Activated naive CD8-positive, alpha-beta T cell treated with anti-CD3 and anti-CD28 coated beads for 36 hours (primary cell): ENCODE data around the gene PBX4. TPM values are rescaled to one million over a fixed set of nuclear protein-coding genes. Genes with fewer than 3 reads are reported as not detected.
A peak's percentile ranks its signal among the peaks of the same experiment; 100 is the strongest.

Experiments used
- DNase-seq: peaks from one replicate; pipeline ENCODE4 v3.0.0; 2021
- H3K27ac Mint-ChIP-seq: one replicate; pipeline ENCODE4 v1.8.0; 2022; ENCODE audit warnings: mild to moderate bottlenecking, moderate library complexity, mixed read lengths
- H3K27me3 Mint-ChIP-seq: one replicate; pipeline ENCODE4 v1.8.0; 2022; ENCODE audit warnings: mild to moderate bottlenecking, mixed read lengths
- H3K36me3 Mint-ChIP-seq: one replicate; pipeline ENCODE4 v1.8.0; 2021; ENCODE audit warnings: mild to moderate bottlenecking, mixed read lengths
- H3K4me1 Mint-ChIP-seq: one replicate; pipeline ENCODE4 v1.8.0; 2021; ENCODE audit warnings: mixed read lengths
- H3K4me3 Mint-ChIP-seq: one replicate; pipeline ENCODE4 v1.8.0; 2022; ENCODE audit warnings: mild to moderate bottlenecking, moderate library complexity, mixed read lengths
- H3K9me3 Mint-ChIP-seq: one replicate; pipeline ENCODE4 v1.8.0; 2022; ENCODE audit warnings: mixed read lengths
- total RNA-seq, 2 experiments: library from RNA; stranded (reverse); gene quantifications; one replicate each; pipeline ENCODE4 v1.2.3, GENCODE V29; 2021

PBX4 gene
- total RNA-seq, 2 experiments from 2014 or later, result 8.2 to 9.6 TPM

- H3K27me3 Mint-ChIP-seq, result no peaks in the 10 kb centered on the region
- no peak overlapping the region for H3K4me3 Mint-ChIP-seq
- H3K27ac Mint-ChIP-seq, result no peak overlapping the region
- no peaks in the 10 kb centered on the region for H3K9me3 Mint-ChIP-seq
- peaks cover 4% of the 10 kb centered on the region for H3K4me1 Mint-ChIP-seq
- DNase-seq, result no peak
- peaks cover 24% of the 10 kb centered on the region for H3K36me3 Mint-ChIP-seq
Measured at GRCh38 chr19:19568802-19569756, 49.4 kb downstream of the PBX4 start.

- Mint-ChIP-seq H3K36me3 (peaks cover 23% of the 10 kb centered on the region), H3K4me3 (no peak overlapping the region), H3K4me1 (peaks cover 7% of the 10 kb centered on the region), H3K27ac (no peak overlapping the region), H3K27me3 (no peaks in the 10 kb centered on the region), H3K9me3 (no peaks in the 10 kb centered on the region)
- DNase-seq, result no peak
Measured at GRCh38 chr19:19567391-19567790, 51.1 kb downstream of the PBX4 start.

- H3K9me3 Mint-ChIP-seq, result no peaks in the 10 kb centered on the region
- no peaks in the 10 kb centered on the region for H3K27me3 Mint-ChIP-seq
- H3K4me3 Mint-ChIP-seq, result no peak overlapping the region
- peaks cover 7% of the 10 kb centered on the region for H3K4me1 Mint-ChIP-seq
- DNase-seq, result no peak
- peaks cover 23% of the 10 kb centered on the region for H3K36me3 Mint-ChIP-seq
- H3K27ac Mint-ChIP-seq, result no peak overlapping the region
Measured at GRCh38 chr19:19566306-19566705, 52.2 kb downstream of the PBX4 start.

- no peak overlapping the region for H3K4me3 Mint-ChIP-seq
- no peaks in the 10 kb centered on the region for H3K9me3 Mint-ChIP-seq
- peaks cover 7% of the 10 kb centered on the region for H3K36me3 Mint-ChIP-seq
Measured at GRCh38 chr19:19563348-19563848, 55.1 kb downstream of the PBX4 start.

GRCh38 chr19:19562665-19563347, 55.7 kb downstream of the PBX4 start:
- Mint-ChIP-seq H3K4me1 (peaks cover 7% of the 10 kb centered on the region), H3K4me3 (no peak overlapping the region), H3K27ac (peak overlapping the region; percentile 12), H3K27me3 (no peaks in the 10 kb centered on the region), H3K36me3 (peaks cover 7% of the 10 kb centered on the region), H3K9me3 (no peaks in the 10 kb centered on the region)
- no peak for DNase-seq

More at GRCh38 chr19:19563348-19563848, 55.1 kb downstream of the PBX4 start:
- Mint-ChIP-seq H3K27me3 (no peaks in the 10 kb centered on the region), H3K27ac (no peak overlapping the region), H3K4me1 (peaks cover 7% of the 10 kb centered on the region)
- DNase-seq, result no peak

GRCh38 chr19:19561946-19562664, 56.4 kb downstream of the PBX4 start:
- H3K9me3 Mint-ChIP-seq, result no peaks in the 10 kb centered on the region
- peaks cover 7% of the 10 kb centered on the region for H3K4me1 Mint-ChIP-seq
- no peaks in the 10 kb centered on the region for H3K27me3 Mint-ChIP-seq
- no peak overlapping the region for H3K4me3 Mint-ChIP-seq
- H3K27ac Mint-ChIP-seq, result no peak overlapping the region
- DNase-seq, result no peak
- peaks cover 7% of the 10 kb centered on the region for H3K36me3 Mint-ChIP-seq

GRCh38 chr19:19559931-19560330, 58.6 kb downstream of the PBX4 start:
- no peak overlapping the region for H3K4me3 Mint-ChIP-seq
- peaks cover 7% of the 10 kb centered on the region for H3K4me1 Mint-ChIP-seq
- no peak overlapping the region for H3K27ac Mint-ChIP-seq
- peaks cover 7% of the 10 kb centered on the region for H3K36me3 Mint-ChIP-seq
- no peaks in the 10 kb centered on the region for H3K9me3 Mint-ChIP-seq
- DNase-seq, result no peak
- no peaks in the 10 kb centered on the region for H3K27me3 Mint-ChIP-seq

- DNase-seq, result no peak
- Mint-ChIP-seq H3K36me3 (no peaks in the 10 kb centered on the region), H3K9me3 (no peaks in the 10 kb centered on the region), H3K27me3 (no peaks in the 10 kb centered on the region), H3K4me1 (peaks cover 7% of the 10 kb centered on the region), H3K27ac (no peak overlapping the region), H3K4me3 (no peak overlapping the region)
Measured at GRCh38 chr19:19558636-19559035, 59.9 kb downstream of the PBX4 start.

GRCh38 chr19:19558055-19558454, 60.4 kb downstream of the PBX4 start:
- no peak for DNase-seq
- H3K9me3 Mint-ChIP-seq, result no peaks in the 10 kb centered on the region
- no peak overlapping the region for H3K27ac Mint-ChIP-seq
- no peak overlapping the region for H3K4me3 Mint-ChIP-seq
- peaks cover 6% of the 10 kb centered on the region for H3K4me1 Mint-ChIP-seq
- no peaks in the 10 kb centered on the region for H3K27me3 Mint-ChIP-seq
- no peaks in the 10 kb centered on the region for H3K36me3 Mint-ChIP-seq

- H3K9me3 Mint-ChIP-seq, result no peaks in the 10 kb centered on the region
- no peak overlapping the region for H3K4me3 Mint-ChIP-seq
- no peaks in the 10 kb centered on the region for H3K4me1 Mint-ChIP-seq
- H3K36me3 Mint-ChIP-seq, result no peaks in the 10 kb centered on the region
- DNase-seq, result peak; percentile 54
- no peak overlapping the region for H3K27ac Mint-ChIP-seq
- no peaks in the 10 kb centered on the region for H3K27me3 Mint-ChIP-seq
Measured at GRCh38 chr19:19554074-19555023, 64.1 kb downstream of the PBX4 start.

GRCh38 chr19:19553670-19554069, 64.8 kb downstream of the PBX4 start:
- H3K27me3 Mint-ChIP-seq, result no peaks in the 10 kb centered on the region
- no peaks in the 10 kb centered on the region for H3K4me1 Mint-ChIP-seq
- no peaks in the 10 kb centered on the region for H3K36me3 Mint-ChIP-seq
- no peak overlapping the region for H3K27ac Mint-ChIP-seq
- no peak overlapping the region for H3K4me3 Mint-ChIP-seq
- no peaks in the 10 kb centered on the region for H3K9me3 Mint-ChIP-seq
- DNase-seq, result no peak

- Mint-ChIP-seq H3K9me3 (no peaks in the 10 kb centered on the region), H3K4me1 (no peaks in the 10 kb centered on the region), H3K27ac (no peak overlapping the region), H3K27me3 (no peaks in the 10 kb centered on the region), H3K4me3 (no peak overlapping the region), H3K36me3 (no peaks in the 10 kb centered on the region)
- no peak for DNase-seq
Measured at GRCh38 chr19:19552798-19553197, 65.7 kb downstream of the PBX4 start.

GRCh38 chr19:19551853-19552192, 66.7 kb downstream of the PBX4 start:
- Mint-ChIP-seq H3K27ac (no peak overlapping the region), H3K4me3 (no peak overlapping the region), H3K27me3 (no peaks in the 10 kb centered on the region), H3K4me1 (no peaks in the 10 kb centered on the region), H3K36me3 (no peaks in the 10 kb centered on the region), H3K9me3 (no peaks in the 10 kb centered on the region)
- no peak for DNase-seq
